ENCODE results near the gene INSR. TPM values are rescaled to one million over a fixed set of nuclear protein-coding genes. Genes with fewer than 3 reads are reported as not detected.

INSR gene
- total and polyA plus RNA-seq, 2 of the 8 experiments (the other 6 are each of a cell fraction or from before 2014, with no cell fraction given): 13.1 to 48.7 TPM

DNA sequence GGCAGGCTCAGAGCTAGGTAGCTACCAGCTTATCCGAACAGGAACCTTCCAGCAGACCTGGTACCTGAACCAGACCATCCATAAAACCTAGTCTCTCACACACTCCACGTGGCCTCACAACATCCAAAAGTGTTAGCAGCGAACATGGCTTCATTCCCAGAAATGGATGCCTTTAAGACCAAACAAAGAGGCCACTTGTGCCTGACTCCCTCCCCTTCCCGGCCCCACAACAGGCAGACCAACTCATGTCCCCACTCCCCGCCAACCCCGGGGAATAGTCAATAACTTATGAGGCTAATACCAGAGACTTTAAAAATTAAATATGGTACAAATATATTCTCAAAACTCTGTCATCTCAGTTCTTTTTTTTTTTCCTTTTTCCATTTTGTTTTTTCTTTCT lies 178.5 kb downstream of the INSR start (continued):
- TF ChIP-seq, protein P1, sequence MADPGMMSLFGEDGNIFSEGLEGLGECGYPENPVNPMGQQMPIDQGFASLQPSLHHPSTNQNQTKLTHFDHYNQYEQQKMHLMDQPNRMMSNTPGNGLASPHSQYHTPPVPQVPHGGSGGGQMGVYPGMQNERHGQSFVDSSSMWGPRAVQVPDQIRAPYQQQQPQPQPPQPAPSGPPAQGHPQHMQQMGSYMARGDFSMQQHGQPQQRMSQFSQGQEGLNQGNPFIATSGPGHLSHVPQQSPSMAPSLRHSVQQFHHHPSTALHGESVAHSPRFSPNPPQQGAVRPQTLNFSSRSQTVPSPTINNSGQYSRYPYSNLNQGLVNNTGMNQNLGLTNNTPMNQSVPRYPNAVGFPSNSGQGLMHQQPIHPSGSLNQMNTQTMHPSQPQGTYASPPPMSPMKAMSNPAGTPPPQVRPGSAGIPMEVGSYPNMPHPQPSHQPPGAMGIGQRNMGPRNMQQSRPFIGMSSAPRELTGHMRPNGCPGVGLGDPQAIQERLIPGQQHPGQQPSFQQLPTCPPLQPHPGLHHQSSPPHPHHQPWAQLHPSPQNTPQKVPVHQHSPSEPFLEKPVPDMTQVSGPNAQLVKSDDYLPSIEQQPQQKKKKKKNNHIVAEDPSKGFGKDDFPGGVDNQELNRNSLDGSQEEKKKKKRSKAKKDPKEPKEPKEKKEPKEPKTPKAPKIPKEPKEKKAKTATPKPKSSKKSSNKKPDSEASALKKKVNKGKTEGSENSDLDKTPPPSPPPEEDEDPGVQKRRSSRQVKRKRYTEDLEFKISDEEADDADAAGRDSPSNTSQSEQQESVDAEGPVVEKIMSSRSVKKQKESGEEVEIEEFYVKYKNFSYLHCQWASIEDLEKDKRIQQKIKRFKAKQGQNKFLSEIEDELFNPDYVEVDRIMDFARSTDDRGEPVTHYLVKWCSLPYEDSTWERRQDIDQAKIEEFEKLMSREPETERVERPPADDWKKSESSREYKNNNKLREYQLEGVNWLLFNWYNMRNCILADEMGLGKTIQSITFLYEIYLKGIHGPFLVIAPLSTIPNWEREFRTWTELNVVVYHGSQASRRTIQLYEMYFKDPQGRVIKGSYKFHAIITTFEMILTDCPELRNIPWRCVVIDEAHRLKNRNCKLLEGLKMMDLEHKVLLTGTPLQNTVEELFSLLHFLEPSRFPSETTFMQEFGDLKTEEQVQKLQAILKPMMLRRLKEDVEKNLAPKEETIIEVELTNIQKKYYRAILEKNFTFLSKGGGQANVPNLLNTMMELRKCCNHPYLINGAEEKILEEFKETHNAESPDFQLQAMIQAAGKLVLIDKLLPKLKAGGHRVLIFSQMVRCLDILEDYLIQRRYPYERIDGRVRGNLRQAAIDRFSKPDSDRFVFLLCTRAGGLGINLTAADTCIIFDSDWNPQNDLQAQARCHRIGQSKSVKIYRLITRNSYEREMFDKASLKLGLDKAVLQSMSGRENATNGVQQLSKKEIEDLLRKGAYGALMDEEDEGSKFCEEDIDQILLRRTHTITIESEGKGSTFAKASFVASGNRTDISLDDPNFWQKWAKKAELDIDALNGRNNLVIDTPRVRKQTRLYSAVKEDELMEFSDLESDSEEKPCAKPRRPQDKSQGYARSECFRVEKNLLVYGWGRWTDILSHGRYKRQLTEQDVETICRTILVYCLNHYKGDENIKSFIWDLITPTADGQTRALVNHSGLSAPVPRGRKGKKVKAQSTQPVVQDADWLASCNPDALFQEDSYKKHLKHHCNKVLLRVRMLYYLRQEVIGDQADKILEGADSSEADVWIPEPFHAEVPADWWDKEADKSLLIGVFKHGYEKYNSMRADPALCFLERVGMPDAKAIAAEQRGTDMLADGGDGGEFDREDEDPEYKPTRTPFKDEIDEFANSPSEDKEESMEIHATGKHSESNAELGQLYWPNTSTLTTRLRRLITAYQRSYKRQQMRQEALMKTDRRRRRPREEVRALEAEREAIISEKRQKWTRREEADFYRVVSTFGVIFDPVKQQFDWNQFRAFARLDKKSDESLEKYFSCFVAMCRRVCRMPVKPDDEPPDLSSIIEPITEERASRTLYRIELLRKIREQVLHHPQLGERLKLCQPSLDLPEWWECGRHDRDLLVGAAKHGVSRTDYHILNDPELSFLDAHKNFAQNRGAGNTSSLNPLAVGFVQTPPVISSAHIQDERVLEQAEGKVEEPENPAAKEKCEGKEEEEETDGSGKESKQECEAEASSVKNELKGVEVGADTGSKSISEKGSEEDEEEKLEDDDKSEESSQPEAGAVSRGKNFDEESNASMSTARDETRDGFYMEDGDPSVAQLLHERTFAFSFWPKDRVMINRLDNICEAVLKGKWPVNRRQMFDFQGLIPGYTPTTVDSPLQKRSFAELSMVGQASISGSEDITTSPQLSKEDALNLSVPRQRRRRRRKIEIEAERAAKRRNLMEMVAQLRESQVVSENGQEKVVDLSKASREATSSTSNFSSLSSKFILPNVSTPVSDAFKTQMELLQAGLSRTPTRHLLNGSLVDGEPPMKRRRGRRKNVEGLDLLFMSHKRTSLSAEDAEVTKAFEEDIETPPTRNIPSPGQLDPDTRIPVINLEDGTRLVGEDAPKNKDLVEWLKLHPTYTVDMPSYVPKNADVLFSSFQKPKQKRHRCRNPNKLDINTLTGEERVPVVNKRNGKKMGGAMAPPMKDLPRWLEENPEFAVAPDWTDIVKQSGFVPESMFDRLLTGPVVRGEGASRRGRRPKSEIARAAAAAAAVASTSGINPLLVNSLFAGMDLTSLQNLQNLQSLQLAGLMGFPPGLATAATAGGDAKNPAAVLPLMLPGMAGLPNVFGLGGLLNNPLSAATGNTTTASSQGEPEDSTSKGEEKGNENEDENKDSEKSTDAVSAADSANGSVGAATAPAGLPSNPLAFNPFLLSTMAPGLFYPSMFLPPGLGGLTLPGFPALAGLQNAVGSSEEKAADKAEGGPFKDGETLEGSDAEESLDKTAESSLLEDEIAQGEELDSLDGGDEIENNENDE (IDR thresholded peaks at IDR 0.05; ENCODE audit: insufficient replicate concordance, low read length): no peak
- TF ChIP-seq ASH2L (IDR thresholded peaks at IDR 0.05; ENCODE audit: low read length) (no peak), SP1 (IDR thresholded peaks at IDR 0.05; ENCODE audit: low read depth, low read length) (no peak), TEAD4 (IDR thresholded peaks at IDR 0.05; ENCODE audit: low read depth, low read length) (no peak), SP2 (IDR thresholded peaks at IDR 0.05; ENCODE audit: low read length) (no peak), EZH2 (IDR thresholded peaks at IDR 0.05; ENCODE audit: low read depth, low read length, severe bottlenecking) (no peak), YY1 (IDR thresholded peaks at IDR 0.05; ENCODE audit: low read depth, low read length) (no peak), EGR1 (IDR thresholded peaks at IDR 0.05; ENCODE audit: borderline replicate concordance, low read depth, low read length) (no peak)
- TF ChIP-seq, protein P2, sequence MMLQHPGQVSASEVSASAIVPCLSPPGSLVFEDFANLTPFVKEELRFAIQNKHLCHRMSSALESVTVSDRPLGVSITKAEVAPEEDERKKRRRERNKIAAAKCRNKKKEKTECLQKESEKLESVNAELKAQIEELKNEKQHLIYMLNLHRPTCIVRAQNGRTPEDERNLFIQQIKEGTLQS (IDR thresholded peaks at IDR 0.05; ENCODE audit: insufficient read depth, low read depth, low read length): no peak

Measured in H1 (cell line).